ENCODE results near the gene MACO1. TPM values are rescaled to one million over a fixed set of nuclear protein-coding genes. Genes with fewer than 3 reads are reported as not detected.
"Not testable (repeated sequence)": the region's sequence is repeated elsewhere in the genome, so short reads cannot be mapped to it uniquely, and the experiment has no call there.

Gene MACO1
- polyA plus RNA-seq, 1 donor, result 18.1 TPM

GRCh38 chr1:25456502-25456901, 25.8 kb downstream of the MACO1 start:
- DNase-seq (ENCODE audit: low read depth), result no peak

- DNase-seq (ENCODE audit: low read depth), result no peak
These were observed 28.0 kb downstream of the MACO1 start for GRCh38 chr1:25458541-25459298.

GRCh38 chr1:25460020-25460419, 29.3 kb downstream of the MACO1 start:
- DNase-seq (ENCODE audit: low read depth), result no peak

DNA sequence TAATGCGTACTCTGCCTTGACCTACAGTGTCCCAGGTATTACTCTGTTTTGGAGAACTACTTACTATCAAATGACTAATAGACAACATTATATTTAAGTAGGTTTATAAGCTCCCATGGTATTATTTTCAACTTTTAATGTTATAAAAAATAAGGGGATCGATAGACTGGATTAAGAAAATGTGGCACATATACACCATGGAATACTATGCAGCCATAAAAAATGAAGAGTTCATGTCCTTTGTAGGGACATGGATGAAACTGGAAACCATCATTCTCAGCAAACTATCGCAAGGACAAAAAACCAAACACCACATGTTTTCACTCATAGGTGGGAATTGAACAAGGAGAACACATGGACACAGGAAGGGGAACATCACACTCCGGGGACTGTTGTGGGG, 30.1 kb downstream of the MACO1 start:
- DNase-seq (ENCODE audit: low read depth), result not testable (repeated sequence)

DNA sequence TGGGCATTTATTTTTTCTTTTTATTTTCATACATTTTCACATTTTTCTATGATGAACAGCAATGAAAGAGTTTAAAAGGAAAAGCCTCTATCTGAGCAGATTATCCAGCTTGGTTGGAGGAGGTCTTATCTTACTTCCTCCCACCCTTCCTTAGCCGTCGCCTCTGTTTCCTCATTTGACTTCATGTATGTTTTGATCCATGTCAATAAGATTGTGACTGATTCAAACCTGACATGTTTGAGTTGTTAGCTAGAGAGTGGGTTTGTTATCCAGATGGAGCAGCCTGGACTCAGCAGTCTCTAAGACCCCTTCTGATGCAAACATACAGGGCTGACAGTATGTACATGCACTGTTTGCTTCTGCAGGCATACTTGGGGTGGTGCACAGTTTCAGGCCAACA, 31.2 kb downstream of the MACO1 start:
- DNase-seq (ENCODE audit: low read depth), result no peak

- DNase-seq (ENCODE audit: low read depth), result no peak
These were observed 32.0 kb downstream of the MACO1 start for GRCh38 chr1:25462732-25463131.

DNA sequence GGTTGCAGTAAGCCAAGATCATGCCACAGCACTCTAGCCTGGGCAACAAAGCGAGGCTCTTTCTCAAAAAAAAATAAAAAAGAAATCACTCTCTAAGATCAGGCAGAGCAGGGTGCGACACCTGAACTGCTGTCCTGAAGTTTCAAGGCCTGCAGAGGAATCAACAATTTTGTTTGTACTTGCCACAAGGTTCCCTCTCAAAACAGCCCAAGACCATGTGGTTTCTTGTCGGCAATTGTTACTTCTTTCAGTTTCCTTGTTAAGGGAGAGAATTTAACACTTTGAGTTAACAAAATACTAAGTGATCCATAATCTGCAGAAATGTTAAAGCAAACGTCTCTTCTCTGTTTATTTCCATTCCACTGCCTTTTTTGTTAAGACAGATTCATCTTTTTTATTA, 36.5 kb downstream of the MACO1 start:
- no peak for DNase-seq (ENCODE audit: low read depth)

DNA sequence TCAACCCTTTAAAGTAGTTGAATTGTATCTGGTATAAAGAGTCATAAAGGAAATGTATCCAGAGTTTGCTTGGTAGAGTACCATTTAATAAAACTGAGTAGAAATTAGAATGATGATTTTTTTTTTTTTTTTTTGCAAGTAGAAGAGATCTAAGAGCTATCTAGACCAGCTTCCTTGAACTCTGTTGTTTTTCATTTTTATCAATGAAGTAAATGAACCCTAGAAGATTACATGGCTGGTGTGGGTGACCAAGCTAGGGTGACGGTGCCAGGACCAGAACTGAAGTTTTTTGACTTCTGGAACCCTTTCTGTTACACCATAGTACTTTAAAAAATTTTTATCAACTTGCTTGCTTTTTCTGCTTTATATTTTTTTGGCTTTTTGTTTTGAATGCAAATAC, 36.9 kb downstream of the MACO1 start:
- DNase-seq (ENCODE audit: low read depth), result no peak

DNA sequence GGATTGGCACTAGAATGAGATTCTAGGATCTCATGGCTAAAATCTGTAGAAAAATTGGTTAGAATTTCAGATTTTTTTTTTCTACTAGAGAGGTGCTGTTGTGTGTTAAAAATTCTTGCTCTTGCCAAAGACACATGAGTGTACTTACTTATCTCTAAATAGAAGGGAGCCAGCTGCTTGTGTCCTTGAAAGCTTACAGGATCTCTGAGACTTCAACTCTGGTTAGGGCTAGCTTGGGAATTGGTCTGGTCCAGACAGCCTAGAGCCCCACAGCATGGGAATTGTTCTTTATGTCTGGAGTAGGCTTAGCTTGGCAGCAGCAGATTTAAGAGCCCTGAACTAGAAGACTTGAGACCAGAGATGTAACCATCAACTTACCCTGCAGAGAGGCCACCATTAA, 37.3 kb downstream of the MACO1 start:
- no peak for DNase-seq (ENCODE audit: low read depth)

GRCh38 chr1:25469177-25469576, 38.5 kb downstream of the MACO1 start:
- no peak for DNase-seq (ENCODE audit: low read depth)

DNA sequence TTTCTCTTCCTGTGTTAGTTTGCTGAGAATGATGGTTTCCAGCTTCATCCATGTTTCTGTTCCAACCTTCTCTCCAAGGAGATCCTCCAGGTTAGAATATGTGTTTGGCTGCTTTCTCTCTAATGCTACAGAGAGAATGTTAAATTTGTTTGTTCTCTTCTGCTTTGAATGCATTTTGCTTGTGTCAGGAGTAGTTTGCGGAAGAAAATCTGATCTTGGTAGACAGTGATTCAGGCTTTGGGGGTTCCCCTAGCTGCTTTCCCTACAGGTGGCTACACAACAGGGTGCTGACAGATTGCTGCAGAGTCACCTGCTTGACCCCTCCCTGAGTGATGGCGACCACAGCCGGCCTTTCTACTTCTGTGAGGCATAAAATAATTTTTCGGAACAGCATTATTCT, 41.8 kb downstream of the MACO1 start:
- DNase-seq (ENCODE audit: low read depth), result no peak

GRCh38 chr1:25473653-25474225, 43.0 kb downstream of the MACO1 start:
- DNase-seq (ENCODE audit: low read depth), result no peak

DNA sequence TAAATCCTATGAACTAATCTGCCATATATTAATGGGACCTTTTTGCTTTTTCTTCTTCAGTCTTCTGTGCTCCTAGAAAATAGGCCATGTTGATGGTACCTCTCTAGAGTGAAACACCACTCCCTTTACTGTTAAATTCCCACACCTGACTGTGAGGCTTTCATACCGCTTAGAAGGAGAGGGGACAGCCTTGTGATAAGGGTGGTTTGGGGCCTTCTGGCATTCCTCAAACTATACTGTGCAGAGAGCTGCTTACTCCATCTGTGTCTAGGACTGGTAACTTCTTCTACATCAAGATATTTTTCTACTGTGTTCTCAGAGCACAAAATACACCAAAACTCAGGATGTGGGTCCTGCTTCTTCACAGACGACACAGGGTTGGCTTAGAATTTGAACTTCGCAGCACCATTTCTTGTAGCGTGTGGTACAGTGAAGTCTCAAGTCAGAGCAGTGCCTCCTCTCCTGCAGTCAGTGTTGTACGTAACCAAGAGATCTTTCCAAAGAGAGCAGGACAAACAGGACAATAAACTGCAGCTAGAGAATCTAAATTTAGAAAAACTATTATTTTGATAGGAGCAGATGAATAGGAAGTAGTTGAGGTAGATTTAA, 43.8 kb downstream of the MACO1 start:
- DNase-seq (ENCODE audit: low read depth), result no peak

- DNase-seq (ENCODE audit: low read depth), result no peak
These were observed 45.7 kb downstream of the MACO1 start for GRCh38 chr1:25476186-25477097.

DNA sequence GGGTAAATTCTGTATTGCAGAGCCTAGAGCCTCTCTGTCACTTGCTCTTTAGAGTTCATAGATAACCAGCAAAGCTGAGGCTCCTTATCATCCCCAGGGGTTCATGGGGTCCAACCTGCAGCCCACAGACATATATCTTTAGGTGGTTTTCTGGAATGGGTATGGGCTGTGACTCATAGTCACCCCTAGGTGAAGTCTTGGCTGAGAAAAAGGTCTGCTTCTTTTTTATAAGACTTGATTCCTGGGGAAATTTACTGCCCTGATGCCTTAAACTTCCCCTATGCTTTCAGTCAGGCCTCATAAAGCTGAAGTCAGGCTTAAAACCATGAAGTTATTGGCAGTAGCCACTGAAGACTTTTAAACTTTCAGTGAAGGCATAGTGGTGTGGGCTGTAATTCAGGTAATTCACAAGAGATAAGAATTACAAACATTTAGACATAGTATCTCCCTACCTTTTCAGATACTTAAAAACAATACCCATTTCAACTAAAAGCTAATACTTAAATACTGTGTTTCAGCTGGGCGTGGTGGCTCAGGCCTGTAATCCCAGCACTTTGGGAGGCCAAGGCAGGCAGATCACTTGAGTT, 46.8 kb downstream of the MACO1 start:
- no peak for DNase-seq (ENCODE audit: low read depth)

GRCh38 chr1:25478633-25479032, 47.9 kb downstream of the MACO1 start:
- DNase-seq (ENCODE audit: low read depth), result no peak

GRCh38 chr1:25481625-25482024, 50.9 kb downstream of the MACO1 start:
- no peak for DNase-seq (ENCODE audit: low read depth)

DNA sequence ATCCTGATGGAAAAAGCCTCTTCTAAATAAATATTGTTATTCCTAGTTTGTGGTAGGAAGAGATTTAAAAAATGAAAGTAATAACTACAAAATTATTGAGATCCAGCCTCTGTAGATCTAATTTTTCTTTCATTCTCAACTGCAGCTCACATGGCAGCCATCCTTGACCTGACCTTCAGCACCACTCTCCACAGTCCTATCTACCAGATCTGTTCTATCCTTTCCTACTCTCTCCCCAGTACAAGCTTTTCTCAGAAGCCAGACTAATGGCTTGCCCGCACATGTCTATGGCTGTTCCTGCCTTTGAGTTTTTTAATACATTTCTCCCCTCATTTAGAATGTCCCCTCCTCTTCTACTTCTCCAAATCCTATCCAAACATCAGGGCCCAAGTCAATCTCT, 51.5 kb downstream of the MACO1 start:
- no peak for DNase-seq (ENCODE audit: low read depth)

GRCh38 chr1:25484096-25484495, 53.4 kb downstream of the MACO1 start:
- DNase-seq (ENCODE audit: low read depth), result no peak

GRCh38 chr1:25484533-25484932, 53.8 kb downstream of the MACO1 start:
- DNase-seq (ENCODE audit: low read depth), result no peak

- DNase-seq (ENCODE audit: low read depth), result no peak
These were observed 55.1 kb downstream of the MACO1 start for GRCh38 chr1:25485536-25486411.

Data from forelimb muscle (tissue), 1 donor.